Measurements from ENCODE around the gene COQ8A.

- TF ChIP-seq CTCF (IDR thresholded peaks at IDR 0.05; ENCODE audit: borderline replicate concordance, extremely low read depth, low read length, poor library complexity, severe bottlenecking) = no peak
- TF ChIP-seq EZH2 (IDR thresholded peaks at IDR 0.05; ENCODE audit: borderline replicate concordance, low read depth, low read length, severe bottlenecking) = no peak
These were observed 10.2 kb downstream of the COQ8A start for GRCh38 chr1:226950316-226950715.

Data from DND-41 (cell line).